Eye (tissue), 1 donor: ENCODE measurements around the gene UVSSA.

Experiments used
- DNase-seq: peaks from one replicate; pipeline ENCODE4 v3.0.0-alpha.2; 2015

The UVSSA gene

DNA sequence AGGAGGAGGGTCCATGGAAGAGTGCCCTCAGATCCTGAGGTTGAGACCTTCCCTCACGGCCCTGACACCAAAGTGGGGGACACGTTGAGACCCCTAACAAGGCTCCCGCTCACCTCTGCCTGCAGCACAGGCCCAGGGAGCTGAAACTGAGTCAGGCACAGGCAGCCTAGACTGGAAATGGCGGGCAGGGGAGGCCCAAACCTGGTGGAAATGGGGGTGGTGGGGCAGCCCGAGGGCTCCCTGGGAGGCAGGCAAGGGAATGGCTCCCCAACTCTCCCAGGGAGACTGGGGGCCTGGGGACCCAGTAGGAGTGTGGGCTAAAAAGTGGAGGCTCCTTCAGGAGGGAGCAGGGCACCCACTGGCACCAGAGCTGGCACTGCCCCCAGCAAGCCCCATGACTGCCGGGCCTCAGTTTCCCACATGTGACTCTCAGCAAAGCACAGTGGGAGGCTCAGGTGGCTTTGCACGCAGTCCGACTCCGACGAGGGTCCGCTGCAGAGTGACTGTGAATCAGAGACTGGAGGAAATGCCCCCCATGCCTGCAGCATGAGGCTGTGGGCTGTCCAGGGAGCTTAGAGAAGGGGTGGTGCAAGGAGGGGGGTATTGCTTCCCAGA lies 53.3 kb downstream of the UVSSA start:
- DNase-seq, result no peak

- DNase-seq, result no peak
These were observed 53.9 kb downstream of the UVSSA start for GRCh38 chr4:1400831-1401408.

GRCh38 chr4:1401409-1402020 lies 54.5 kb downstream of the UVSSA start:
- no peak for DNase-seq

GRCh38 chr4:1402021-1402515 lies 55.1 kb downstream of the UVSSA start:
- DNase-seq, result no peak

- peak; percentile 27 for DNase-seq
These were observed 55.6 kb downstream of the UVSSA start for GRCh38 chr4:1402516-1403091.

- DNase-seq, result no peak
These were observed 56.2 kb downstream of the UVSSA start for GRCh38 chr4:1403177-1403583.

DNA sequence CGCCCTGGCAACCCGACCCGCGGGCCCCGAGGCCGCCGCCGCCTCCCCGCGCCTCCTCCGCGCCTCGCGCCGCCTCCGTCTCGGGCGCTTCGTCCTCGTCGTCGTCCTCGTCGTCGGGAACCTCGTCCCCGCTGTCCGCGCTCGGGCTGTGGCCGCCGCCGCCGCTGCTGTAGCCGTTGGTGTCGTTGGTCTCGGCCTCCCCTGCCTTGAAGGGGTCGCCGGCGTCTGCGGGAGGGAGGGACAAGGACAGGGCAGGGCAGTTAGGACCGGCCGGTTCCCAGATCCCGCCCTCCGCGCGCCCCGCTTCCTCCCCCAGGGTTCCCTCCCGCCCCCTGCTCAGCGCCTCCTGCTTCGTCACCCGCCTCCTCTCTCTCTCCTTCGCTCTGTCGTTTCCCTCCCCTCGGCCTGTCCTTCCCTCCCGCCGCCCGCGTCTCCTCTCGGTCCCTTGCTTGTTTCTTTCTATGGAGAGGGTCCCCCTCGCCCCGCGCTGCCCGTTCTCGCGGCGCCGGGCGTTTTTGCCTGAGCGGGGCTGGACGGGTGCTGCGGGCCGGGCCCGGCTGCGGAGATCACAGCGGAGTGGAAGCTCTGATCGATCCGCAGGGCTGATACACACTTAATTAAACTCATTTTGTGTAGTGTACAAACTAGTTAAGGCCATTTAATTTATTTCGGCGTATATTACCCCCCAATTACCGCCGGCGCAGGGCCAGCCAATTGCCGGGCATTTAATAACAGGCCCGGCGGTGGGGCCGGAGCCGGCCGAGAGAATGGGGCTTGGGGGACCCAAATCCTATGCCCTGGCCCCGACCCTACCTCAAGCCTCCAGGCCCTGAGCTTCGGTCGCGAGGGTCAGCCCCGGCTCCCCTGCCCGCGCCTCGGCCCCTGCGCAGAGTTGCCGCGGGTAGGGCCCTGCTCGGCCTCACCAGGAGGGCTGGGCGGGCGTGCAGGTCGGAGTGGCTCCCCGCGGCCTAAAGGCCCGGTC lies 56.9 kb downstream of the UVSSA start:
- peak; percentile 31 for DNase-seq

- no peak for DNase-seq
These were observed 57.7 kb downstream of the UVSSA start for GRCh38 chr4:1404573-1405253.

GRCh38 chr4:1405254-1405635 lies 58.2 kb downstream of the UVSSA start:
- DNase-seq, result no peak

DNA sequence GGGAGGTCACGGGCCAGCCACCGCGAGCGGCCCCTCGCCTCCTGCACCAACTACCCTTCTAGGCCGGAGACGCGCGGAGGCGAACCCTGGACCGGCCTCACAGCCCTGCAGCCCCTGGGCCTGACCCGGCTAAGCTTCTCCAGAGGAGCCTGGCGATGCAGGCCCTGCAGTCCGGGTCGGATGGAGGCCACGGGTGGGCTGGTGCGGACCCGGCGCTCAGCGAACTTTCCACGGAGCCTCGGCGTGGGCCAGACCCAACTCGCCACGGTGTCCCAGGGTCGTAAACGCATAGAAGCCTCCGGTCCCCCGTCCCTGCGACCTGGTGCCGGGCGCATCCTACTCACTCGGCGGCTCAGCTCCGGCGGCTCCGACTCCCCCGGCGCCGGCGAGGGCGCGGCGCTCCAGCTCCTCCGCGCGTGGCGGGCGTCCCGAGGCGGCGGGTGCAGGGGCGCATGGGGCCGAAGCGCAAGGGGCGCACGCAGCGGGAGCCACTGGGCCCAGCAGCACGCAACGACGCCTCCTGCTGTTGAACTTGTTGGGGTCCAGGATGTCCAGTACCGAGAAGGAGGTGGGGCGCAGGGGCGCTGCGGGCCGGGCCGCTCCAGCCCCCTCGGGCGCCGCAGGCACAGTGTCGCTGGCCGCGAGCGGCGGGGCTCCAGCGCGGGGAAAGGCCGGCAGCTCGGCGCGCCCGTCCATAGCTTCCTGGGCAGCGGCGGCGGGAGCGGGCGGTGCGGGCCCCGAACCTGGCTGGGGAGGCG lies 58.8 kb downstream of the UVSSA start:
- no peak for DNase-seq

DNA sequence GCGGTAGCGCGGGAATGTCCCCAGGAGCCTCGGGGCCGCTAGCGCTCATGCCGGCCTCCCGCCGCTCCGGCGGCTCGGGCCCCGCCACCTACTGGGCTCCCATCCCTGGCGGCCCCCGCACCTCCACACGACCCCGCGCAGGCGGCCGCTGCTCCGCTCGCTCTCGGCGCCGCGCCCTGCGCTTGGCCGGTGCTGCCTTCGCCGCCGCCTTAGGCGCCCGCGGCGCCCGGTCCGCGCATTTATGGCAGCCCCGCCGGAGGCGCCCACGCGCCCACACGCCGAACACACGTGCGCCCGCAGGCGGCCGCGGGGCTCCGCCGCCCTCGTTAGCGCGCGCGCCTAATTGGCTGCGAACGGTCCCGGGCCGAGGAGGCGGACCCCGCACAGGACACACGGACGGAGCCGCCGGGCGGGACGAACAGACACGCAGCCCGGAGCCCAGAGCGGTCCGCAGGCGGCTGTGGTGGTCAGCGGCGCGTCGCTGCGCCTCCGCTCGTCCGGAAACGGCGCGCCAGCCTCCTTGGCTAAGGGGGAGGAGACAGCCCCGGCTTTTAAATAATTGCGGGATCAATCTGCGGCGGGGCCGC lies 59.5 kb downstream of the UVSSA start, which contains the start of gene NKX1-1:
TSS of gene NKX1-1 (minus strand) at position 49 of the 587 bp plus-strand sequence. CDS start at position 49, 0 bp downstream.
- no peak for DNase-seq

GRCh38 chr4:1406981-1407656 lies 60.1 kb downstream of the UVSSA start:
- DNase-seq, result no peak

DNA sequence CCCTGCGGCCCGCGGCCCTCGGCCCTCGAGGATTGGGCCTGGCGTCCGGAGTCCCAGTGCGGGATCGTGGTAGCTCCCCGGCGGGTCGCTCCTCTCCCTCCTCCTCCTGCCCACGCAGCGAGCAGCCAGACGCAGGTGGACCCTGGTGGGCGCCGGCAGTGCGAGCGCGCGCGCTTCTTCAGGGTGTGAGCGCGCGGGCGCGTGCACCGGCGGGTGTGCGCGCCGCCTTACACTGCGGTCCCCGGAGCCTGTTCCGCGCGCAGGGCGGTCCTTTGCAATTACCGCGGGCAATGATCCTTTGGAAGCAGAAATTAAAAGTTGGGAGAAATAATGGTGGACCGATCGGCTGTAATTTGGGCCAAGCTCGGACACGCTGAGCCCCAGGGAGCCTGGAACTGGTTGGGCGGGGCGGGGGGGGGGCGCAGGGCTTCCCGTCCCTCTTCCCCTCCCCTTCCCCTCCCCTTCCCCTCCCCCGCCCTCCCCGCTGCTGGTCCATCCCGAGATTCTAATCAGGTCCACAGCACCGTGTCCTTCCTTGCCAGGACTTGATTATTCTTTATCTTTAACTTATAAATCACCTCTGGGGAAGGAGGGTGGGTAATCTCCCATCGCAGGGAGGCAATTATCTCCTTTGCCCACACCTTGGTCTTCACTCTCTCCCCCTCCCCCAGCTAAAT lies 60.8 kb downstream of the UVSSA start:
- no peak for DNase-seq

GRCh38 chr4:1408418-1408817 lies 61.4 kb downstream of the UVSSA start:
- no peak for DNase-seq

DNA sequence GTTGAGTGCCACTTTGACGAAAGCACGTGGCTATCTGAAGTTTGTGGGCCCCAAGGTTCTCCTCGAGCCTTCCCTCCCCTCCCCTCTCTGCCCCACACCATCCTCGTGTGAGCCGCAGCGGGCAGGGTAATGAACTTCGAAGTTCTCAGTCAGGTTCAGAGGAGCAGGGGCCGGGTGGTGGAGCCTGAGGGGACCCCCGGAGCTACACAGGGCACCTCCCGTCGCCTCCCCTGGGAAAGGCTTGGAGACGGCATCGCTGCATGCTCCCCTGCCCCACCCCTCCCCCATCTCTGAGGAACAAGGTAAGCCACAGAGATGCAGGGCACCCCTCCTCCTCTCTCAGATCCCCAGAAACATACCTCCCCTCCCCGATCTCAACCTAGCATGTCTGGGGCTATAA lies 62.1 kb downstream of the UVSSA start:
- DNase-seq, result no peak

DNA sequence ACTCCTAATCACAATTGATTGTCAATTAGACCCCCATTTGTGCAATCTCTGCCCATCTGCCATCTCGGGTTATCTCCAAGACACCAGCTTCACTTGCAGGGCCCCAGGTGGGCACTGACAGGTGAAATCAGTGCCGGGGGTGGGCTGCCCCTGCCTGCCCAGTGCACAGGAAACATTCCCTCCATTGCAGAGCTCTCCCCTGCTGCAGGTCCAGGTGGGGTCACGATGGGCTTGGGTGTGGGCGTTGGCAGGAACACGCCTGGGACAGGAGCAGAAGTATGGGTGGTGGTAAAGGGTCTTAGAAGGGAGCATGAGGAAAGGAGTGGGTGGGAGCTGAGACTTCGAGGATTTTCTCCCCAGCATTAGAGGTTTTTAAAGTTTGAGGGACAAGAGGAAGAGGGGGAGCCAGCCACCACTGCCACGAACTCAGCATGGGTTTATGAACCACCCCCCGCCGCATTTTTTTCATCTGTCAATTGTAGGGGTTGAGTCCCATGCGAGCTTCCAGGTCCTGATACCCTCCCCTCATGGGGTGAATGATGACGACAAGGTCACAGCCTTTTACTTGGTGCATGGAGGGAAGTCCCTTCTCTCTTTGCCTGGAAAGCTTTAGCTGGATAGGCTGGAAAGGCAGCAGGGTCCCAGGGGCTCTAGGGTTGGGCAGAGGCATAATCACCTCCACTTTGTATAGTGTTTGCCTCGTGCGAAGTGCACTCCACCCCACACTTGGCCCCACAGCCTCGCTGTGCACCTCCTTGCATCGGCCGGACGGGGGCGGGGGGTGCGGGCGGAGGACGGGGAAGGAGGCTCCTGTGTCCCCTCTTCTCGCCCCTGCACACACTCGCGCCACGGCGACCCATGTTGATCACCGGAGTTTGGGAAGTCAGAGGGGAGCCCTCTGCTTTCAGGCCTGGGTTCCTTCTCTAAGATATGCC lies 62.8 kb downstream of the UVSSA start:
- DNase-seq, result no peak

- peak; percentile 93 for DNase-seq
These were observed 63.7 kb downstream of the UVSSA start for GRCh38 chr4:1410491-1411325.
